ENCODE results near the gene TCAP. TPM values are rescaled to one million over a fixed set of nuclear protein-coding genes. Genes with fewer than 3 reads are reported as not detected.
A peak's percentile ranks its signal among the peaks of the same experiment; 100 is the strongest.

The TCAP gene
- total and polyA plus RNA-seq, 4 donors = 0.82 to 1.4 (median 1.2) TPM

GRCh38 chr17:39636927-39637736 is 28.0 kb upstream of the TCAP start, which contains the start of gene STARD3:
Gene STARD3, plus strand, starts transcription at chr17:39637144. Its CDS starts 16,388 bp downstream, at chr17:39653532.
- peaks cover 0 to 11% (median 1%) of the 10 kb centered on the region in 4 donors for H3K36me3 ChIP-seq (ENCODE audit: control insufficient read depth in 4 of 4, insufficient read depth in 4 of 4, low read length in 4 of 4)
- no peaks in the 10 kb centered on the region for H3K27me3 ChIP-seq (ENCODE audit: control insufficient read depth in 3 of 3, insufficient read depth in 3 of 3, low read length in 2 of 3)
- no peaks in the 10 kb centered on the region for H3K9me3 ChIP-seq (ENCODE audit: control insufficient read depth in 4 of 4, insufficient read depth in 3 of 4, low read length in 3 of 4)
- ATAC-seq (ENCODE audit: insufficient read depth, low FRiP score) (peak; percentile 93), DNase-seq (peak; percentile 89 to 95 (median 92))
- TF ChIP-seq CTCF (IDR thresholded peaks at IDR 0.05; ENCODE audit: control extremely low read depth, extremely low read depth) = no peak
- H3K4me1 ChIP-seq (ENCODE audit: control insufficient read depth in 5 of 5, insufficient read depth in 5 of 5, low read length in 5 of 5) = peaks cover 9 to 36% (median 15%) of the 10 kb centered on the region in 5 donors
- peak within 1 kb of the TSS; percentile 53 to 72 for H3K9ac ChIP-seq (ENCODE audit: insufficient read depth in 1 of 2, low read length in 2 of 2)
- H3K27ac ChIP-seq (ENCODE audit: low read depth in 1 of 2, low read length in 1 of 2) = peak within 1 kb of the TSS; percentile 93 to 97
- peak within 1 kb of the TSS; percentile 69 for H3K4me3 ChIP-seq
- WGBS, 2 donors = 0% methylated on average over 64 to 69 of the region's 69 CpGs

- no peak overlapping the region for H3K27ac ChIP-seq (ENCODE audit: low read depth in 1 of 2, low read length in 1 of 2)
- no peak overlapping the region for H3K9ac ChIP-seq (ENCODE audit: insufficient read depth in 1 of 2, low read length in 2 of 2)
- no peak for ATAC-seq (ENCODE audit: insufficient read depth, low FRiP score)
- H3K9me3 ChIP-seq (ENCODE audit: control insufficient read depth in 4 of 4, insufficient read depth in 3 of 4, low read length in 3 of 4) = no peaks in the 10 kb centered on the region
- no peaks in the 10 kb centered on the region for H3K27me3 ChIP-seq (ENCODE audit: control insufficient read depth in 3 of 3, insufficient read depth in 3 of 3, low read length in 2 of 3)
- no peak for TF ChIP-seq CTCF (IDR thresholded peaks at IDR 0.05; ENCODE audit: control extremely low read depth, extremely low read depth)
- no peak for DNase-seq
- H3K4me3 ChIP-seq = no peak overlapping the region
- H3K4me1 ChIP-seq (ENCODE audit: control insufficient read depth in 5 of 5, insufficient read depth in 5 of 5, low read length in 5 of 5) = peaks cover 9 to 47% (median 15%) of the 10 kb centered on the region in 5 donors
- WGBS, 2 donors = 90 to 91% methylated on average over 7 of the region's 7 CpGs
- peaks cover 0 to 11% (median 1%) of the 10 kb centered on the region in 4 donors for H3K36me3 ChIP-seq (ENCODE audit: control insufficient read depth in 4 of 4, insufficient read depth in 4 of 4, low read length in 4 of 4)
Observed at GRCh38 chr17:39638317-39638716, 26.8 kb upstream of the TCAP start.

GRCh38 chr17:39639043-39639442 is 26.1 kb upstream of the TCAP start:
- H3K4me1 ChIP-seq (ENCODE audit: control insufficient read depth in 5 of 5, insufficient read depth in 5 of 5, low read length in 5 of 5) = peaks cover 9 to 50% (median 15%) of the 10 kb centered on the region in 5 donors
- 77 to 88% methylated on average over 2 of the region's 2 CpGs for WGBS, 2 donors
- no peaks in the 10 kb centered on the region for H3K9me3 ChIP-seq (ENCODE audit: control insufficient read depth in 4 of 4, insufficient read depth in 3 of 4, low read length in 3 of 4)
- DNase-seq = no peak
- H3K27ac ChIP-seq (ENCODE audit: low read depth in 1 of 2, low read length in 1 of 2) = no peak overlapping the region
- ATAC-seq (ENCODE audit: insufficient read depth, low FRiP score) = no peak
- no peak overlapping the region for H3K9ac ChIP-seq (ENCODE audit: insufficient read depth in 1 of 2, low read length in 2 of 2)
- H3K27me3 ChIP-seq (ENCODE audit: control insufficient read depth in 3 of 3, insufficient read depth in 3 of 3, low read length in 2 of 3) = no peaks in the 10 kb centered on the region
- H3K36me3 ChIP-seq (ENCODE audit: control insufficient read depth in 4 of 4, insufficient read depth in 4 of 4, low read length in 4 of 4) = peaks cover 0 to 11% (median 1%) of the 10 kb centered on the region in 4 donors
- no peak overlapping the region for H3K4me3 ChIP-seq
- no peak for TF ChIP-seq CTCF (IDR thresholded peaks at IDR 0.05; ENCODE audit: control extremely low read depth, extremely low read depth)

Data from lung (tissue), 12 donors.